ENCODE measurements around the gene AHCTF1.
"Not testable (repeated sequence)": the region's sequence is repeated elsewhere in the genome, so short reads cannot be mapped to it uniquely, and the experiment has no call there.

AHCTF1 gene

DNA sequence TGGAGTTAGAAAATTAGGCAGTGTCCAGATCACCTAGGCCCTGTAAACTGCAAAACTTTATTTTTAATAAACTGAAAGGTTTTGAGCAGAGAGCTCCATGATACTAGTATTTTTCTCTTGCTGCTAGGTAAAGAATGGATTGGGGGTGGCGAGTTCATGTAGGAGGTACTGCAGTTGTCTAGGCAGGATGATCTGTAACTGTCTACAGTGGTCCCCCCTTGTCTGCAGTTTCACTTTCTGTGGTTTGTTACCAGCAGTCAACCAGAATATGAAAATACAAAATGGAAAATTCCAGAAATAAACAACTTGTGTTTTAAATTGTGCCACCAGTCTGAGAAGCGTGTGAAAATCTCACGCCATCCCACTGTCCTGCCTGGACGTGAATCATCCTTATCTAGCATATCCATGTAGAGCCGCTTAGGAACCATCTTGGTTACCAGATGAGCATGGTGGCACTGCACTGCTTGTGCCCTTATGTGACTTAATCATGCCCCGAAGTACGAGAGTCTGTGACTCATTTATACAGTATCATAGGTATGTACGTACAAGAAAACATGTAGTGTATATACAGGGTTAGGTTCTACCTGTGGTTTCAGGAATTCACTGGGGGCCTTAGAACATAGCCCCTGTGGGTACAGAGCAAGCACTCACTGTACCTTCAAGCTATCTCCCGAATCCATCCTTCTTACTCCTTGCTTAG is 94.2 kb downstream of the AHCTF1 start:
- TF ChIP-seq ZNF274 (IDR thresholded peaks at IDR 0.05; ENCODE audit: low read depth, low read length): no peak
- no peak overlapping the region for H3K4me3 ChIP-seq (ENCODE audit: low read length)

DNA sequence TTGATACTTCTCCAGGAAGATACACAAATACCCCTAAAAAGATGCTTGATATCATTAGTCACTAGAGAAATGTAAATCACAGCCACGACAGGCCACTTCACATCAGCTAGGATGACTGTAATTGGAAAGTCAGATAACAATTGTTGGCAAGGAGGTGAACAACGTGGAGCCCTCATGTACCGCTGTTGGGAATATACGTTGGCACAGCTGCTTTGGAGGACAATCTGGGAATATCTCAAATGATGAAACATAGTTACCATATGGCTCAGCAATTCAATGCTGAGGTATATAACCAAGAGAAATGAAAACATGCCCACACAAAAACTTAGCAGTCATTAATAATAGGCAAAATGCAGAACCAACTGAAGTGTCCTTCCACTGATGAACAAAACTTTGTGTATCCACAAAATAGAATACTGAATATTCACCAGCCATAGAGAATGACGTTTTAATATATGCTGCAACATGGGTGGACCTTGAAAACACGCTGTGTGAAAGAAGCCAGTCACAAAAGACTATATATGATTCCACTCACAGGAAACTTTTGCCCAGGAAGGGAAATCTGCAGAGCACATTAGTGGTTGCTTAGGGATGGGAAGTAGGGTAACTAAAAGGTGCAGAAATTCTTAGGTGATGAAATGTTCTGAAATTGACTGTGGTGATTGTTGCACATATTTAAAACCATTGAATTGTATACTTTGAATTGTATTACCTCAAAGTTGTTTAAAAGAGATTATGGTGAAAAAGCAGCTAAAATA is 95.4 kb downstream of the AHCTF1 start:
- no peak overlapping the region for H3K4me3 ChIP-seq (ENCODE audit: low read length)

DNA sequence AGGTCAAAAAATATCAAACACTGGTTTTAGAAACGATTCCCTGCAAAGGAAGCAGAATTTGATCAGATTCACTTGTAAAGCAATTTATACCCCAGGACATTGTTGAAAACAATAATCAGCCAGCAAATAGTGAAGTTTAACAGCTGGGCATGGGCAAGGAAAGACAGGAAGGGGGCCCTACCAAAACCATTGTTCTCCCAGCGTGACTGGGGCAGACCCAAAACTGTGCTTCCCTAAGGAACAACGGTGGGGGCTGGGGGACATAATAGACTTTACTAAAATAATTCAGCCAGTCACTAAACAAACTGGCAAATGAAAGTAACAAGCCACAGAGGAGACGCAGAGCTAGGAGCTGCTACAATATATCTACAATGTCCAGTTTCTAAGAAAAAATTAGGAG is 100.2 kb downstream of the AHCTF1 start:
- no peak for TF ChIP-seq ZNF274 (IDR thresholded peaks at IDR 0.05; ENCODE audit: low read depth, low read length)
- H3K4me3 ChIP-seq (ENCODE audit: low read length): no peak overlapping the region

More for the DNA sequence above, 95.4 kb downstream of the AHCTF1 start:
- TF ChIP-seq ZNF274 (IDR thresholded peaks at IDR 0.05; ENCODE audit: low read depth, low read length): no peak

DNA sequence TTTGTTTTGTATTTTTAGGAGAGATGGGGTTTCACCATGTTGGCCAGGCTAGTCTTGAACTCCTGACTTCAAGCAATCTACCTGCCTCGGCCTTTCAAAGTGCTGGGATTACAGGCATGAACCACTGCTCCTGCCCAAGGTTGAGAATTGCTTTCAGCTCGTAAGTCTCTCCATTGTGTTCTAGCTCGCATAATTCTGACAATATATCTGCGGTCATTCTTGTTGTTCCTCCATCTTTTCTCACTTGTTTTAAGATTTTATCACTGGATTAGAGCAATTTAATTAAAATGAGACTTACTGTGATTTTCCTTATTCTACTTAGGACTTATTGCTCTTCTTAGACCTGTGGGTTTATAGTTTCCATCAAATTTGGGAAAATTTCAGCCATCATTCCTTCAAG is 102.9 kb downstream of the AHCTF1 start:
- no peak overlapping the region for H3K4me3 ChIP-seq (ENCODE audit: low read length)
- no peak for TF ChIP-seq ZNF274 (IDR thresholded peaks at IDR 0.05; ENCODE audit: low read depth, low read length)

DNA sequence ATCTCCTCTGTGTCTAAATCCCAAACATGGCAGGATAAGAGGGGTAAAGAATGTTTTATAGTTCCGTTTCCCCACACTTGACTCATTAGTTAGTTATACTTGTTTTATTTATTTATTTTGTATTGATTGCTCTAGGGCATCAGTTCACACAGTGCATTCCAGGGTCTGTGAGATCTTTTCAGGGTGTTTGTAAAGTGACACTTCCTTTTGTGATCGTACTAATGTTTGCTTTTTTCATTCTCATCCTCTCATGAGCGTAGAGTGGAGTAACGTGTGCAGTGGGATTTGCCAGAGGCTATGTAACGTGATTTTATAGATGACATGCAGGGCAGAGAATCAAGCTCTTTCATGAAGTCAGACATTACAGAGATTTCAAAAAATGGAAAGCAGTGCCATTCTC is 104.4 kb downstream of the AHCTF1 start:
- no peak for TF ChIP-seq ZNF274 (IDR thresholded peaks at IDR 0.05; ENCODE audit: low read depth, low read length)
- no peak overlapping the region for H3K4me3 ChIP-seq (ENCODE audit: low read length)

DNA sequence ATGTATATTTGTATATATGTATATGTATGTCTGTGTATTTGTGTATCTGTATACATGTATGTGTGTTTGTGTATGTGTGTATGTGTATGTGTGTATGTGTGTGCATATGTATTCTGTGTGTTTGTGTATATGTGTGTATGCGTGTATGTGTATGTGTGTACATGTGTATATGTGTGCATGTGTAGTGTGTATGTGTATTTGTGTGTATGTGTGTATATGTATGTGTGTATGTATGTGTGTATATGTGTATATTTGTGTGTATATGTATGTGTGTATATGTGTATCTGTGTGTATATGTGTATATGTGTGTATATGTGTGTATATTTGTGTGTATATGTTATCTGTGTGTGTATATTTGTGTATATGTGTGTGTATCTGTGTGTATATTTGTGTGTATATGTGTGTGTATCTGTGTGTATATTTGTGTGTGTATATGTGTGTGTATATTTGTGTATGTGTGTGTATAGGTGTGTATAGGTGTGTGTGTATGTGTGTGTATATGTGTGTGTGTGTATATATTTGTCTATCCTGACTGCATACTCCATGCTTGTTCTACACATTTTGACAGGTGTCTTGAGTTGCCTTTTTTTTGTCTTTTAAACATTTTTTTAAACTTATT is 106.1 kb downstream of the AHCTF1 start:
- H3K4me3 ChIP-seq (ENCODE audit: low read length): no peak overlapping the region
- TF ChIP-seq ZNF274 (IDR thresholded peaks at IDR 0.05; ENCODE audit: low read depth, low read length): no peak

DNA sequence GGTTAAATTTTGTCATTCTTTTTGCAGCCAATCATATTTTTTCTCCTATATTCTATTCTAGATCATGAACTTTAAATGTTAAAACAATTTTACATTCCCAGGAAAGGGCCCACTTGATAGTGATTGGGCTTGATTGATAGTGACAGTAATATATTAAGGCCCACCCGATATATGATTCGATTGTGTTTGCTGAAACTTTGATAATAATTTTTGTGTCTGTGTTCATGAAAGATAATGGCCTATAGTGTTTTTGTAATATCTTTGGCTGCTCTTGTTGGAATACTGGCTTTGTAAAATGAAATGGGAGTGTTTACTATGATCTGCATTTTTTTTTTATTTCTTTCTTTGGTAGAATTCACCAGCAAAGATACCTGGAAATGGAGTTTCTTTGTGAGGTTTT is 107.2 kb downstream of the AHCTF1 start:
- no peak for TF ChIP-seq ZNF274 (IDR thresholded peaks at IDR 0.05; ENCODE audit: low read depth, low read length)
- H3K4me3 ChIP-seq (ENCODE audit: low read length): no peak overlapping the region

DNA sequence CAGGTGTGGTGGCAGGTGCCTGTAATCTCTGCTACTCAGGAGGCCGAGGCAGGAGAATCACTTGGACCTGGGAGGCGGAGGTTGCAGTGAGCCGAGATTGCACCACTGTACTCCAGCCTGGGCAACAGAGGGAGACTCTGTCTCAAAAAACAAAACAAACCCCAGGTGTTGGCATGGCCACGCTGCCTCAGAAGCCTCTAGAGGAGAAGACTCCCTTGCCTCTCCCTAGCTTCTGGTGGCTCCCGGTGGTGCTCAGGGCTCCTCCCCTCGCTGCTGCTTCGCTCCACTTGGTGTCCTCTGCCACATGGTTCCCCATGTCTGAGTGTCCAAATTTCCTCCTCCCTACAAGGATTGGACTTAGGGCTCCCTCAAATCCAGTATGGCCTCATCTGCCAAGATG is 109.6 kb downstream of the AHCTF1 start:
- not testable (repeated sequence) for H3K4me3 ChIP-seq (ENCODE audit: low read length)

DNA sequence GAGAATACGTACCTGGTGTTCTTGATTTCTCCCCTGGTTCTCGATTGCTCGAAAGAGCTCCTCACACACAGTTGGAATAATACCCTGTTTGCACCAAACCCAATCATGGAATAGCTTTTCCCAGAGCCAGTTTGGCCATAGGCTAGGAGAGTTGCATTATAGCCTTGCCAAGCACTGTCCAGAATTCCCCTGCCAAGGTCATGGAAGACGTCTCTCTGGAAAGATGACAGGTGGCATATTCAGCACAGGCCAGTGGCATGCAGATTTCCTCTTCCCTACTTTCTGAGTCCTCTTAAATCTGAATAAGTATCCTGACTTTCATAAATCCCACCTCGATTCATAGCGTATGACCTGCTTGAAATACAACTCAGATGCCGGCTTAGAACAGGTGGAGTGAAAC is 111.1 kb downstream of the AHCTF1 start:
- H3K4me3 ChIP-seq (ENCODE audit: low read length): no peak overlapping the region
- TF ChIP-seq ZNF274 (IDR thresholded peaks at IDR 0.05; ENCODE audit: low read depth, low read length): no peak

DNA sequence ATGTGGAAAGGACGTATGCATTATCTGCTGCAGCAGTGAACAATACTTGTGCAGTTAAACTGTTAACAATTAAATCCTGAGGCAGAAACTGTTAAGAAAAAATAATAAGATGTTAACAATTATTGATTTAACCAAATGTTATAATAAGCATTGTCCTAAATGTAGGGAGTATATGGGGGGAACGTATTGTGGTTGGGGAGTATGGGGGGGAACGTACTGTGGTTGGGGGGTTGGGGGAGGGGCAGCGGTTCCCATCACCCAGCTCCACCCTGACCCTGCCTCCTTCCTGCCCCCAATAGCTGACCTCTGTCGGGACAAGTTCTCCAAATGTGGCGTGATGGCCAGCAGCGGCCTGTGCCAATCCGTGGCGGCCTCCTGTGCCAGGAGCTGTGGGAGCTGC is 114.0 kb downstream of the AHCTF1 start:
- H3K4me3 ChIP-seq (ENCODE audit: low read length): not testable (repeated sequence)

DNA sequence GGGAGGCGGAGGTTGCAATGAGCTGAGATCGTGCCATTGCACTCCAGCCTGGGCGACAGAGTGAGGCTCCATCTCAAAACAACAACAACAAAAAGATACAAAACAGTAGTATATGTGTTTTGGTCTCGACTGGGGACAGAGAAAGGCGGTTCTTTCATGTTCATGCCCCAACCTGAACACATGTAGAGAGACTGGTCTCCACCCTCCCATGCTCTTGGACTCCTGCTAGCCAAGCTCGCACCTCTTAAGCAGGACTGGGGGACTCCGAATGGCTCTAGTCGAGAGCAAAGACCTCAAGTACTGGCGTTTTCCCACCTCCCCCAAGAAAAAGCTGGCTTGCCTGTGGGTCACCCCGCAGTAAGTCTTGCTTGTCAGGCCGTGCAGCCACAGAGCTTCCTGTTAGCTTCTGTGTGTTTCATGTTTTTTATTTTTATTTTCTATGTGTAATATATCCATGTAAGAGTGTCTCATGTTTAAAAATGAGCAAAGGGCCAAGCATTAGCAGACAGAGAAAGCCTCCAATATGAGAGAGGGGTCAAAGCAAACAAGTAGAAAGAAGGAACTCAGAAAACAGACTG is 116.0 kb downstream of the AHCTF1 start:
- TF ChIP-seq ZNF274 (IDR thresholded peaks at IDR 0.05; ENCODE audit: low read depth, low read length): no peak
- no peak overlapping the region for H3K4me3 ChIP-seq (ENCODE audit: low read length)

DNA sequence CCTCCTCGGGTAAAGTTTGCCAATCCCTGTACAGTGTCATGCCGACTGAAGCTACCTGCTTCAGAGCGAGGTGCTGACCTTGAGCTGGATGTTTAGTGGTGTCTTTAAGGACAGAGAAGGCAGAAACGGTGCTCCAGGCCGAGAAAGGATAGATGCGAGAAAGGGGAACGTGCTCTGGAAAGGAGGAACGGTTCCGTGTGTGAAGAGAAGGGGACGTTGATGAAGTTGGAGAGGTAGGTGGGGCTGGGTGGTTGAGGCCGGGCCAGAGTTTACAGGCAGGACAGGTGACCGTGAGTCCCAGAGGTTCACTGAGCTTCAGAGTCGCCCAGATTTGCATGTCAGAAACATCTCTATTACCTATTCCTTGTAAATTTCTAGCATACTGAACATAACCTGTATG is 116.9 kb downstream of the AHCTF1 start:
- TF ChIP-seq ZNF274 (IDR thresholded peaks at IDR 0.05; ENCODE audit: low read depth, low read length): no peak
- no peak overlapping the region for H3K4me3 ChIP-seq (ENCODE audit: low read length)

DNA sequence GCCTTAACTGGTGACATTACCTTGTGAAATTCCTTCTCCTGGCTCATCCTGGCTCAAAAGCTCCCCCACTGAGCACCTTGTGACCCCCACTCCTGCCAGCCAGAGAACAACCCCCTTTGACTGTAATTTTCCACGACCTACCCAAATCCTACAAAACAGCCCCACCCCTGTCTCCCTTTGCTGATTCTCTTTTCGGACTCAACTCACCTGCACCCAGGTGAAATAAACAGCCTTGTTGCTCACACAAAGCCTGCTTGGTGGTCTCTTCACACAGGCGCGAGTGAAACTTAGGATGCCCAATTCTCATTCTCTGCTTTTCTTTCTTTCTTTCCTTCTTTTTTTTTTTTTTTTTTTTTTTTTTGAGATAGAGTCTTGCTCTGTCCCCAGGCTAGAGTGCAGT is 118.4 kb downstream of the AHCTF1 start:
- not testable (repeated sequence) for H3K4me3 ChIP-seq (ENCODE audit: low read length)

DNA sequence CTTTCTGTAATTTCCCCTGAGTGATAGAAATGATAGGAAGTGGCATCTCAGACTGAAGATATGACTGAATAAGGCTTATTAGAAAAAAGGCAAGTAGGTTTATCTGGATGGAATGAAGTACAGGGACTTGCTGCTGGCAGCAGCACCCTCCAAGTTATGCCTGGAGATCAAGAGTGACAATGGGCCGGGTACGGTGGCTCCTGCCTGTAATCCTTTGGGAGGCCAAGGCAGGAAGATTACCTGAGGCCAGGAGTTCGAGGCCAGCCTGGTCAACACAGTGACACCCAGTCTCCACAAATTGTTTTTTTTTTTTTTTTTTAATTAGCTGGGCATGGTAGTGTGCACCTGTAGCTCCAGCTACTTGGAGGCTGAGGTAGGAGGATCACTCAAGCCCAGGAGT is 119.8 kb downstream of the AHCTF1 start:
- H3K4me3 ChIP-seq (ENCODE audit: low read length): no peak overlapping the region
- TF ChIP-seq ZNF274 (IDR thresholded peaks at IDR 0.05; ENCODE audit: low read depth, low read length): no peak

DNA sequence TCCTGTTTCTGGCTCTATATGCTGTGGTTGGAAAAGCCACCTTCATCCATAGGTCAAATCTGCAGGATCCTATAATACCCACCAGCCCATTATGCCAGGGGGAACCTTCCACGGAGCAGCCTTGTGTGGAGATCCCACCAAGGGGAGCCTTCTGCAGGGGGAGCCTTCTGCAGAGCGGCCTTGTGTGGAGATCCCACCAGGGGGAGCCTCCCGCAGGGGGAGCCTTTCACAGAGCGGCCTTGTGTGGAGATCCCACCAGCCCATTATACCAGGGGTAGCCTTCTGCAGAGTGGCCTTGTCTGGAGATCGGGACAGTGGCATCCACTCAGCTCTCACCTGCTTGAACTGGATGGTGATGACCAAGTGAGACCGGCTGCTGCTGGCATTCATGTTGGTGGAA is 122.3 kb downstream of the AHCTF1 start:
- no peak for TF ChIP-seq ZNF274 (IDR thresholded peaks at IDR 0.05; ENCODE audit: low read depth, low read length)
- H3K4me3 ChIP-seq (ENCODE audit: low read length): no peak overlapping the region
